ENCODE data around the gene HDAC5.
"Not testable (repeated sequence)": the region's sequence is repeated elsewhere in the genome, so short reads cannot be mapped to it uniquely, and the experiment has no call there.

HDAC5 gene

GRCh38 chr17:44132275-44132821 lies 8.9 kb upstream of the HDAC5 start:
- no peak for DNase-seq

DNA sequence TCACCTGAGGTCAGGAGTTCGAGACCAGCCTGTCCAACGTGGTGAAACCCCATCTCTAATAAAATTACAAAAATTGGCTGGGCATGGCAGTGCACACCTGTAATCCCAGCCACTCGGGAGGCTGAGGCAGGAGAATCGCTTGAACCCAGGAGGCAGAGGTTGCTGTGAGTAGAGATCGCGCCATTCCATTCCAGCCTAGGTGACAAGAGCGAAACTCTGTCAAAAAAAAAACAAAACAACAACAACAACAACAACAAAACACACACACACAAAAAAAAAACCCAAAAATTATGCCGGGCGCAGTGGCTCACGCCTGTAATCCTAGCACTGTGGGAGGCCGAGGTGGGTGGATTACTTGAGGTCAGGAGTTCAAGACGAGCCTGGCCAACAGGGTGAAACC lies 7.9 kb upstream of the HDAC5 start:
- DNase-seq = not testable (repeated sequence)

GRCh38 chr17:44130693-44131349 lies 7.4 kb upstream of the HDAC5 start:
- DNase-seq = no peak

DNA sequence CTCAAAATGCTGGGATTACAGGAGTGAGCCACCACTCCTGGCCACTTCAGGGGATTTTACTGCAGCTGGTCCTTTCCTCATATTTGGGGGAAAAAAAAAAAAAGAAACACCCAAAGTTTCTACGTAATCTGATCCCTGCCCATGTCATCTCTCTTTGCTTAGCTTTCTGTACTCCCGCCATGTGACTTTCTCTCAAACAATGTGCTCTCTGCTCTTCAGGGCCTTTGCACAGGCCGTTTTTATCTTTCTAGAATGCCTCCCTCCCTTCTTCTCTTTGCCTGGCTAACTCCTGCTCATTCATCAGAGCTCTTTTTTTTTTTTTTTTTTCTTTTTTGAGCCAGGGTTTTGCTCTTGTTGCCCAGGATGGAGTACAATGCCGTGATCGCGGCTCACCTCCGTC lies 4.9 kb upstream of the HDAC5 start:
- DNase-seq = no peak

DNA sequence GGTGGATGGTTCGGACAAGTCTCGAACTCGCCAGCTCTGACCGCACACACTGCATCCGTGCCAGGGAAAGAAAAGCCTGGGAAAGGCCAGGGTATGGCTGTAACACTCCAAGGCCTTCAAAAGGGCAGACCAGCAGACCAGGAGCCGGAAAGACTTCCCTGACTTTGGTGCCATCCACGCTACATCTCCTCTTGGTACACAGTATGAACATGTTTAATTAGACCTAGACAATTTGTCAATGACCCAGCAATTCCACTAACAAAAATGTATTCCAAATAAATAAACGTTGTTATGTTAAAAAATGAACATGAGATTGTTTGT lies 637 bp upstream of the HDAC5 start:
- no peak for DNase-seq

GRCh38 chr17:44122816-44123355 lies 555 bp downstream of the HDAC5 start:
- no peak for DNase-seq

GRCh38 chr17:44121997-44122815 lies 1.2 kb downstream of the HDAC5 start:
- no peak for DNase-seq

GRCh38 chr17:44120851-44121605 lies 2.4 kb downstream of the HDAC5 start:
- no peak for DNase-seq

DNA sequence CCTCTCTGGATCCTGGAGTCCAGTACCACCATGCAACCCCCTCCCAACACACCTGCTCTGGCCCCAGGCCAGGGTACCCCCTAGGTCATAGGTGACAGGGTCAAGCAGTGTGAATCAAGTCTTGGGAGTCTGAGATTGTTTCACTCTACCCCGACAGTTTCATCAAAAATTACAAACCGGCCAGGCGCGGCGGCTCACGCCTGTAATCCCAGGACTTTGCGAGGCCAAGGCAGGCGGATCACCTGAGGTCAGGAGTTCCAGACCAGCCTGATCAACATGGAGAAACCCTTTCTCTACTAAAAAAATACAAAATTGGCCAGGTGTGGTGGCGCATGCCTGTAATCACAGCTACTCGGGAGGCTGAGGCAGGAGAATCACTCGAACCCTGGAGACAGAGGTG lies 3.2 kb downstream of the HDAC5 start:
- not testable (repeated sequence) for DNase-seq

DNA sequence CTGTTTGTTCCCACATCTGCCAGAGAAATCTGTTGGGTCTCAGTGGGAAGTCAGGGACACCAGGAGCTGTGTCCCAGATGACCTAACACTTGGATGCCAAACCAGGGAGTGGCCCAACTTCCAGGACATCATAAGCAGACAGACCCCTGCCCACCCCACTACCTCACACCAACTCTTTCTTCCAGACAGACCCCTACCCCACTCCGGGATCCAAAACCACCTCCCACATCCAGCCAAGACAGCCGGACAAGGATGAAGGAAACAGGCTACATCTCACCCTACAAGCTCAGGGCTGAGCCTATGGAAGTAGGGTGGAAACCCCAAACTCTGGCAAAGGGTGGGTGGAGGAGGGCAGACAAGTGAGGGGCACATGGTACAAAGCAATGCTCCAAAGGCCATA lies 3.6 kb downstream of the HDAC5 start:
- DNase-seq = no peak

DNA sequence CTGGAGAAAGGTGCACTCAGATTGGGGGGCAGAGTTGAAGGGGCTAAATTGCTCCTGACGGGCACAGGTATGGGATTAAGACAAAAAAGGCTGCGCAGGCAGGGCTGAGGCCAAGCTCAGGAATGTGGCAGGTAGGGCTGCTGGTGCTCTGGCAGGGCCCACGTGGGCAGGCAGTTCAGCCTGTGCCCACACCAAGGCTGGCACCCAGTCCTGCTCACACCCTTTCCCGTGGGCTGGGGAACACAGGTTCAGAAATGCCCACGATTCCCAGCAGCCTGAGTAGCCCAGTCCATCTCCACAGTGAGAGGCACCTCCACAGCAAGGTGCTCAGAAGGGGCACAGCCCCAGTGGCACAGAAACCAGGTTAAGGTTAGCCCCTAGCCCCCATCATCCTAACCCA lies 4.4 kb downstream of the HDAC5 start:
- no peak for DNase-seq

- DNase-seq = no peak
Observed at GRCh38 chr17:44118427-44119050, 4.9 kb downstream of the HDAC5 start.

- no peak for DNase-seq
Observed at GRCh38 chr17:44117351-44117750, 6.1 kb downstream of the HDAC5 start.

- no peak for DNase-seq
Observed at GRCh38 chr17:44115585-44116415, 7.6 kb downstream of the HDAC5 start.

- DNase-seq = no peak
Observed at GRCh38 chr17:44113868-44114840, 9.3 kb downstream of the HDAC5 start.

GRCh38 chr17:44113382-44113781 lies 10.1 kb downstream of the HDAC5 start:
- DNase-seq = no peak

- no peak for DNase-seq
Observed at GRCh38 chr17:44112284-44113280, 10.9 kb downstream of the HDAC5 start.

GRCh38 chr17:44111777-44112176 lies 11.7 kb downstream of the HDAC5 start:
- DNase-seq = no peak

All from NCI-H2029 treated with DMSO at 0.1 percent for 48 hours (cell line).